IPS-15b (cell line): ENCODE results near the gene IZUMO1.
"Not testable (repeated sequence)": the region's sequence is repeated elsewhere in the genome, so short reads cannot be mapped to it uniquely, and the experiment has no call there.

ENCODE experiments used
- H3K27me3 ChIP-seq: one replicate; pipeline ENCODE4 v1.6.1; 2013; ENCODE audit warnings: low read length; ENCODE audit not compliant: control insufficient read depth, insufficient read depth
- H3K36me3 ChIP-seq: one replicate; pipeline ENCODE4 v1.6.1; 2013; ENCODE audit warnings: low read length; ENCODE audit not compliant: control insufficient read depth, insufficient read depth
- H3K4me1 ChIP-seq: one replicate; pipeline ENCODE4 v1.6.1; 2013; ENCODE audit warnings: mild to moderate bottlenecking, low read length; ENCODE audit not compliant: control insufficient read depth, insufficient read depth
- H3K4me3 ChIP-seq: one replicate; pipeline ENCODE4 v1.5.1; 2013; ENCODE audit warnings: low read depth, low read length
- H3K9ac ChIP-seq: one replicate; pipeline ENCODE4 v1.6.1; 2013; ENCODE audit warnings: low read depth, mild to moderate bottlenecking, low read length
- H3K9me3 ChIP-seq: one replicate; pipeline ENCODE4 v1.6.1; 2013; ENCODE audit warnings: mild to moderate bottlenecking, low read length; ENCODE audit not compliant: control insufficient read depth, insufficient read depth

IZUMO1 gene

GRCh38 chr19:48777139-48777538 is 30.4 kb upstream of the IZUMO1 start:
- Histone ChIP-seq H3K36me3 (no peaks in the 10 kb centered on the region), H3K4me1 (no peaks in the 10 kb centered on the region), H3K27me3 (peaks cover 4% of the 10 kb centered on the region), H3K4me3 (no peak overlapping the region), H3K9me3 (no peaks in the 10 kb centered on the region), H3K9ac (no peak overlapping the region)

DNA sequence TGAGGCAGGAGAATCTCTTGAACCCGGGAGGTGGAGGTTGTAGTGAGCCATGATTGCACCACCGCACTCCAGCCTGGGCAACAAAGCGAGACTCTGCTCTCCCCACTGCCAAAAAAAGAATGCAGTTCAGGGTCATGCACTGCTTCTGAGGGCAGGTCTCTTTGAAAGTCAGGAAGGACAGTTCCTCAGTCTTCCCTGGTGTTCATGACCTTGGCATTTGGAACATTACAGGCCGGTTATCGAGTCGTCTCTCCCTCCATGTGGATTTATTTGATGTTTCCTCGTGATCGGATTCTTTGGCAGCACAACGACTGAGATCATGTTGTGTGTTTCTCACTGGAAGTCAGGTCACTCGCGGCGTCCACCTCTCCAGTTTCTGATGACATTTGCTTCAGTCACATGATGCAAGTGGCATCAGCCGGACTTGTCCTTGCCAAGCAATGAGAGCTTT is 25.8 kb upstream of the IZUMO1 start:
- H3K27me3 ChIP-seq, result no peaks in the 10 kb centered on the region
- no peaks in the 10 kb centered on the region for H3K9me3 ChIP-seq
- H3K36me3 ChIP-seq, result no peaks in the 10 kb centered on the region
- H3K4me3 ChIP-seq, result no peak overlapping the region
- H3K4me1 ChIP-seq, result no peaks in the 10 kb centered on the region
- H3K9ac ChIP-seq, result no peak overlapping the region

DNA sequence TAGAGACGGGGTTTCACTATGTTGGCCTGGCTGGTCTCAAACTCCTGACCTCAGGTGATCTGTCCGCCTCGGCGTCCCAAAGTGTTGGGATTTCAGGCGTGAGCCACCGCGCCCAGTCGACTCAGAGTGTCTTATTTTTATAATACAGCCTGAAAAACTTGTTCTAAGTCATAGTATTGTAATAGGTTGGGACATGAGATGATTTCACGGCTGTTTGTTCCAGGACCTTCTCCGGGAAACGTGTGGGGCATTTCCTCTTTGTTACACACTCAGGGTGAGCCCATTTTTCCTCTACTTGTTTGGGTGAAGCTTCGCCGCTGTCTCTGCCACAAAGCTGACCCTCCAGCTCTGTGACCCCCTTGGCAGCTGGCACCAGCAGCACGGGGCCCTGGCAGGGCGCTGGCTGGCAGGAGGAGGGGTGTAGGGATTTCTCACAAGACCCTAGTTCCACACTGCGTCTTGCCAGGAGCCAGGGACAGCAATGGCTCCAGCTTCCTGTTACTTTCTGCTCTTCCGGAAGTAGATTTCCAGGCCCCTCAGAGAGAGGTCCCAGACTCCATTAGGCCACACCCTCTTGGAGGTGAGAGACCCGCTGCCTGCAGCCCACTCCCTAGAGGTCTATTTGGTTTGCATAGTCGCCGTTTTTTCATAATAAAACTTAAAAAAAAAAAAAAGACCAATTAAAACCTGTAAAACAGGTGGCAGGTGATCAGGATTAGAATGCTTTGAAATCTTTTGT is 24.2 kb upstream of the IZUMO1 start:
- Histone ChIP-seq H3K27me3 (no peaks in the 10 kb centered on the region), H3K4me1 (no peaks in the 10 kb centered on the region), H3K36me3 (no peaks in the 10 kb centered on the region), H3K4me3 (no peak overlapping the region), H3K9me3 (no peaks in the 10 kb centered on the region), H3K9ac (no peak overlapping the region)

DNA sequence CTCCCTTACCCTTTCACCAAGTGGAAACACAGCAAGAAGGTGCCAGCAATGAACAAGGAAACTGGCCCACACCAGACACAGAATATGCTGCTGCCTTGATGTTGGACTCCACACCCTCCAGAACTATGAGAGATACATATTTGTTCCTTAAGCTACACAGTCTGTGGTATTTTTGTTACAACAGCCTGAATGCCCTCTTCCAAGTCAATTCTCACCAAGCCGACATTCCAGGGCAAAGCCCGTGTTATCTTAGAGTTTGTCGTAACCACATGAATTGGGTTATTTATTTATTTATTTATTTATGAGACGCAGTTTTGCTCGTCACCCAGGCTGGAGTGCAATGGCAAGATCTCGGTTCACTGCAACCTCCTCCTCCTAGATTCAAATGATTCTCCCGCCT is 23.6 kb upstream of the IZUMO1 start:
- H3K9me3 ChIP-seq, result no peaks in the 10 kb centered on the region
- no peak overlapping the region for H3K9ac ChIP-seq
- no peaks in the 10 kb centered on the region for H3K36me3 ChIP-seq
- no peaks in the 10 kb centered on the region for H3K27me3 ChIP-seq
- H3K4me1 ChIP-seq, result no peaks in the 10 kb centered on the region
- H3K4me3 ChIP-seq, result no peak overlapping the region

GRCh38 chr19:48768994-48769713 is 22.4 kb upstream of the IZUMO1 start:
- Histone ChIP-seq H3K9ac (no peak overlapping the region), H3K27me3 (no peaks in the 10 kb centered on the region), H3K4me3 (no peak overlapping the region), H3K4me1 (no peaks in the 10 kb centered on the region), H3K9me3 (no peaks in the 10 kb centered on the region), H3K36me3 (no peaks in the 10 kb centered on the region)

- H3K4me3 ChIP-seq, H3K27me3 ChIP-seq, H3K36me3 ChIP-seq, H3K9me3 ChIP-seq, H3K9ac ChIP-seq, H3K4me1 ChIP-seq: not testable (repeated sequence)
These were observed 21.6 kb upstream of the IZUMO1 start for GRCh38 chr19:48768171-48768753.

DNA sequence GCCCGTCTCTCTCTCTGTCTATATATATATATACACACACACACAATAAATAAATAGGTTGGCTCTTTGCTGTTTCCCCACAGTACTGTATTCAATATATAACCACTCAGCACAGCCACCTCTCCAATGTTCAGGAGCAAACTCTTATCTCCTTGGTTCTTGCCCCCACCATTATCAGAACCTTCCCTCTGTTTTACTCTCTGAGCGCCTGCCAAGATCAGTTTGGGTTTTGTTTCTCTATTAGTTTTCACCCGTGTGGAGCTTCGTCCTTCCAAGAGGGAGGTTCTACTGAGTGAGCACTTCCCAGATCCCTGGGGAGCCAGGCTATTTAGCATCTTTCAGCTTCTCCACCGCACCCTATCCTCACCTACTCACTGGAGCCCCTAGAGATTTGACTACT is 19.1 kb upstream of the IZUMO1 start:
- H3K36me3 ChIP-seq, H3K4me3 ChIP-seq, H3K9me3 ChIP-seq, H3K9ac ChIP-seq, H3K27me3 ChIP-seq, H3K4me1 ChIP-seq: not testable (repeated sequence)

DNA sequence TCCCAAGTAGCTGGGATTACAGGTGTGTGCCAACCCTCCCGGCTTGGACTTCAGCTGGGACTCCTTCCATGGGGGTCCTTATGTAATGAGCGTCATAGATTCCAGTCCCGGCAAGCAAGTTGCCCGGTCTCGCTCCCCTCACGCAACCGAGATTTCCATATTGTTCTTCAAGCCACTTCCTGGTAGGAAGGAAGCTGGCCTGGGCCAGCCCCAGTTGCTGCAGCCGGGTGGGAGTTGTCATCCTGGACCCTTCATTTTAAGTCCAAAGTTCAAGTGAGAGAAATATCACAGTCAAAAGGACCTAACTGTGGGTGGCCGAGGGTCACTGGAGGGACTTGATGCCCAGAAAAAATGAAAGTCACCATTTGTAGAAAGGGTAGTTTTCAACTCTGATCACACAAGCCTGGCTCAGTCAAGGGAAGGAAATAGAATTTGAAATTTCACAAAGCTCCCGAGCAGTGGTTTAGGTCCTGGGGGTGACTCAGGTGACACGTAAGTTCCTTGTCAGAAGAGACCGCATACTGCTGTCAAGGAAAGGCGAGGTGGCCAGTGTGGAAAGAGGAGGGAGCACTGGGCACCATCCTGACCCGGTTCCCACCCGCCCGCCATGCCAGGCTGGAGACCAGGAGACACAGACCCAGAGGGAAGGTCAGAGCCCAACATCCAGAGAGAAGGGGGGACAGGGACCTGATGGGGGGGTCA is 13.9 kb upstream of the IZUMO1 start:
- no peak overlapping the region for H3K4me3 ChIP-seq
- H3K9ac ChIP-seq, result no peak overlapping the region

GRCh38 chr19:48757741-48758144 is 11.0 kb upstream of the IZUMO1 start:
- Histone ChIP-seq H3K4me3 (no peak overlapping the region), H3K9ac (no peak overlapping the region), H3K27me3 (peaks cover 3% of the 10 kb centered on the region), H3K4me1 (peaks cover 3% of the 10 kb centered on the region), H3K9me3 (no peaks in the 10 kb centered on the region), H3K36me3 (peaks cover under 1% of the 10 kb centered on the region)

More for the DNA sequence above, 13.9 kb upstream of the IZUMO1 start:
- H3K36me3 ChIP-seq, result no peaks in the 10 kb centered on the region
- H3K27me3 ChIP-seq, result peaks cover 3% of the 10 kb centered on the region
- no peaks in the 10 kb centered on the region for H3K9me3 ChIP-seq
- H3K4me1 ChIP-seq, result no peaks in the 10 kb centered on the region

GRCh38 chr19:48757089-48757675 is 10.5 kb upstream of the IZUMO1 start:
- peaks cover 2% of the 10 kb centered on the region for H3K36me3 ChIP-seq
- H3K9me3 ChIP-seq, result no peaks in the 10 kb centered on the region
- H3K9ac ChIP-seq, result no peak overlapping the region
- no peaks in the 10 kb centered on the region for H3K27me3 ChIP-seq
- H3K4me3 ChIP-seq, result no peak overlapping the region
- H3K4me1 ChIP-seq, result peaks cover 3% of the 10 kb centered on the region

DNA sequence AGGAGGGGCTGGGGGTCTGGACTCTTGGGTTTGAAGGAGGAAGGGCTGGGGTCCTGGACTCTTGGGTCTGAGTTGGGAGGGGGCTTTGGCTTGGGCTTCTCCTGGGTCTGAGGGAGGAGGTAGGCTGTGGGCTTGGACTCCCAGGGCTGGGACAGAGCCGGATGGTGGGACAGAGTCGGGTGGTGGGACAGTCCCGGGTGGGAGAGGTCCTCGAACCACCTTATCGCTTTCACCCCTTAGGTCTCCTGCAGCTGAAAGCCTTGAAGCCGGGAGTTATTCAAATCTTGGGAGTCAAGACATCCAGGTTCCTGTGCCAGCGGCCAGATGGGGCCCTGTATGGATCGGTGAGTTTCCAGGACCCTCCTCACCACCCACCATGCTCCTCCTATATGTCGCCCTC is 10.0 kb upstream of the IZUMO1 start:
- Histone ChIP-seq H3K9me3 (no peaks in the 10 kb centered on the region), H3K4me1 (peaks cover 3% of the 10 kb centered on the region), H3K36me3 (peaks cover 2% of the 10 kb centered on the region), H3K27me3 (no peaks in the 10 kb centered on the region), H3K9ac (no peak overlapping the region), H3K4me3 (no peak overlapping the region)
